HepG2 (cell line): ENCODE measurements around the gene STARD13. TPM values are rescaled to one million over a fixed set of nuclear protein-coding genes. Genes with fewer than 3 reads are reported as not detected.

Experiments
- ATAC-seq: fragments of 200-7000 bp; cut with Tn5 transposase; 3 replicates; pipeline ENCODE4 v1.9.1; 2020; ENCODE audit warnings: mild to moderate bottlenecking, moderate library complexity
- BruUV-seq: library from RNA; stranded (reverse); fragments of 400-500 nt; replicated peaks from 2 replicates; lab custom pipeline; 2021; lab: Mats Ljungman, UMichigan
- CTCF ChIA-PET: fragments of 300-600 bp; formaldehyde crosslinking; extraction: SDS; loops from one replicate; lab custom pipeline; 2021; ENCODE audit warnings: low total read pairs, inconsistent platforms, low intra/inter-chr PET ratio; lab: Yijun Ruan, JAX
- POLR2A ChIA-PET: fragments of 350-600 bp; sonication (Branson Sonifier 250); formaldehyde crosslinking; loops from one replicate; lab custom pipeline; 2020; ENCODE audit warnings: antibody characterized with exemption, inconsistent platforms; lab: Yijun Ruan, JAX
- DNase-seq: peaks from one replicate; pipeline ENCODE4 v3.0.0-alpha.2; 2015; ENCODE audit warnings: low spot score
- FAIRE-seq: peaks from 3 replicates; lab custom pipeline; 2011; peaks lifted over from hg19 to GRCh38; lab: Jason Lieb, UNC
- H2AFZ ChIP-seq: one replicate; pipeline ENCODE4 v1.6.1; 2011; ENCODE audit warnings: low read length, inconsistent platforms
- H3K27ac ChIP-seq: fragments of 300-600 bp; 3 replicates; pipeline ENCODE4 v1.8.0; 2011; ENCODE audit warnings: mixed run types, mild to moderate bottlenecking, mixed read lengths, low read length, inconsistent platforms; ENCODE audit not compliant: insufficient read depth; ENCODE audit errors: extremely low read length
- H3K27me3 ChIP-seq, 2 experiments: fragments of 200-600 bp in 1 of 2; 2 replicates in 1 of 2; 3 replicates in 1 of 2; pipeline versions ENCODE4 v1.6.0 to v1.8.0; 2011; ENCODE audit warnings: low read length in 2 of 2, mild to moderate bottlenecking in 2 of 2, moderate library complexity in 2 of 2, inconsistent platforms in 1 of 2; ENCODE audit not compliant: insufficient read depth in 2 of 2, control insufficient read depth in 1 of 2
- H3K36me3 ChIP-seq, 2 experiments: fragments of 200-600 bp in 1 of 2; replicated peaks in 1 of 2; 2 replicates in 1 of 2; 3 replicates in 1 of 2; pipeline versions ENCODE4 v1.5.1 to v1.8.0; 2011; ENCODE audit warnings: low read length in 2 of 2, inconsistent platforms in 1 of 2; ENCODE audit not compliant: insufficient read depth in 2 of 2, control insufficient read depth in 1 of 2
- H3K4me1 ChIP-seq: 2 replicates; pipeline ENCODE4 v1.5.1; 2012; ENCODE audit warnings: low read length, inconsistent platforms; ENCODE audit not compliant: insufficient read depth
- H3K4me2 ChIP-seq: 2 replicates; pipeline ENCODE4 v1.6.0; 2011; ENCODE audit warnings: low read depth, low read length, inconsistent platforms
- H3K4me3 ChIP-seq, 3 experiments: fragments of 200-600 bp in 1 of 3; sonication (generic), shearing (Covaris generic) in 1 of 3; replicated peaks in 1 of 3; 2 replicates each; pipeline ENCODE4 v1.5.1; 2011 to 2016; ENCODE audit warnings: low read length in 3 of 3, inconsistent platforms in 2 of 3, low read depth in 2 of 3, mild to moderate bottlenecking in 2 of 3, control low read depth in 1 of 3, mixed read lengths in 1 of 3; ENCODE audit not compliant: insufficient read depth in 1 of 3
- H3K79me2 ChIP-seq: one replicate; pipeline ENCODE4 v1.6.1; 2011; ENCODE audit warnings: low read length, inconsistent platforms; ENCODE audit not compliant: insufficient read depth
- H3K9ac ChIP-seq: 2 replicates; pipeline ENCODE4 v1.6.0; 2011; ENCODE audit warnings: mild to moderate bottlenecking, low read depth, low read length, inconsistent platforms; ENCODE audit not compliant: insufficient read depth
- H3K9me3 ChIP-seq: 2 replicates; pipeline ENCODE4 v1.5.1; 2012; ENCODE audit warnings: mild to moderate bottlenecking, low read length
- H4K20me1 ChIP-seq: 2 replicates; pipeline ENCODE4 v1.6.0; 2011; ENCODE audit warnings: inconsistent platforms, mild to moderate bottlenecking, low read length, moderate library complexity; ENCODE audit not compliant: insufficient read depth
- BRD4 ChIP-seq: sonication (generic); formaldehyde crosslinking; IDR thresholded peaks from 2 replicates; pipeline ENCODE4 v1.4.0; 2020; ENCODE audit warnings: missing genetic modification reagents
- GATAD2A ChIP-seq: IDR thresholded peaks from 2 replicates; pipeline ENCODE4 v1.6.1; 2016
- HBP1 ChIP-seq: IDR thresholded peaks from 2 replicates; pipeline ENCODE4 v1.6.1; 2016; ENCODE audit warnings: low read depth, control low read depth
- KDM5B ChIP-seq: sonication (generic); formaldehyde crosslinking; IDR thresholded peaks from 2 replicates; pipeline ENCODE4 v1.4.0; 2020; ENCODE audit warnings: missing genetic modification reagents, mild to moderate bottlenecking, borderline replicate concordance
- MLLT10 ChIP-seq: sonication (generic); formaldehyde crosslinking; IDR thresholded peaks from 2 replicates; pipeline ENCODE4 v1.4.0; 2020; ENCODE audit warnings: missing genetic modification reagents
- RARA ChIP-seq: IDR thresholded peaks from 2 replicates; pipeline ENCODE4 v1.6.1; 2016; ENCODE audit warnings: missing genetic modification reagents, missing compliant biosample characterization
- ZNF562 ChIP-seq: sonication (generic); formaldehyde crosslinking; IDR thresholded peaks from 2 replicates; pipeline ENCODE4 v1.8.0; 2022; ENCODE audit warnings: missing genetic modification reagents, borderline replicate concordance
- ZNF570 ChIP-seq: sonication (generic); formaldehyde crosslinking; IDR thresholded peaks from 2 replicates; pipeline ENCODE4 v1.4.0; 2020; ENCODE audit warnings: mild to moderate bottlenecking, missing genetic modification reagents, borderline replicate concordance
- ZNF737 ChIP-seq: sonication (generic); formaldehyde crosslinking; IDR thresholded peaks from 2 replicates; pipeline ENCODE4 v1.5.0; 2020; ENCODE audit warnings: missing genetic modification reagents, mild to moderate bottlenecking, borderline replicate concordance
- WGBS: methylation state at CpG from one replicate; pipeline ENCODE4 v1.1.6; 2017; ENCODE audit warnings: low lambda C conversion rate; 5-methylcytosine and 5-hydroxymethylcytosine counted together
- in situ Hi-C: cut with HindIII; loops from 2 replicates; pipeline ENCODE4 v1.10.0; 2017; ENCODE audit warnings: low pct_unique_long_range_greater_than_20kb; ENCODE audit not compliant: extremely low pct_ligation_motif_present
- intact Hi-C: fragments of 100-400 bp; cut with micrococcal nuclease; formaldehyde crosslinking; loops from one replicate; pipeline ENCODE4 v1.10.0; 2022; ENCODE audit not compliant: unreplicated experiment
- polyA plus RNA-seq, 8 experiments: library from polyadenylated mRNA; depleted of rRNA in 3 of 8; stranded (reverse) in 7 of 8; unstranded in 1 of 8; fragments of >200 nt; fragmentation: Illumina TruSeq in 4 of 8; extraction: Trizol in 4 of 8; gene quantifications; 2 replicates each; pipeline versions ENCODE4 v1.2.1 to v1.2.3, GENCODE V29; 2011 to 2016; ENCODE audit warnings: low read depth in 4 of 8, missing spikeins in 1 of 8, mixed read lengths in 1 of 8; ENCODE audit not compliant: insufficient read depth in 1 of 8
- total RNA-seq, 5 experiments: library from RNA; depleted of rRNA; stranded (reverse); fragments of >200 nt; fragmentation: Illumina TruSeq; extraction: Trizol; gene quantifications; 2 replicates each; pipeline ENCODE4 v1.2.3, GENCODE V29; 2016; ENCODE audit warnings: low read depth in 1 of 5
- TF ChIP-seq, protein P1 (sequence below): sonication (generic); formaldehyde crosslinking; IDR thresholded peaks from 2 replicates; pipeline ENCODE4 v1.8.0; 2022; ENCODE audit warnings: mild to moderate bottlenecking, missing genetic modification reagents, borderline replicate concordance
- TF ChIP-seq, protein P2 (sequence below): sonication (generic); formaldehyde crosslinking; IDR thresholded peaks from 2 replicates; pipeline ENCODE4 v1.4.0; 2020; ENCODE audit warnings: mild to moderate bottlenecking, low read depth, missing genetic modification reagents
- TF ChIP-seq, protein P3 (sequence below): sonication (generic); formaldehyde crosslinking; conservative IDR thresholded peaks from 2 replicates; pipeline ENCODE4 v1.8.1; 2023; ENCODE audit warnings: missing genetic modification reagents

The STARD13 gene
- total and polyA plus RNA-seq, 2 of the 13 experiments (the other 11 are each of a cell fraction or from before 2014, with no cell fraction given) = 12.8 to 14.3 TPM

DNA sequence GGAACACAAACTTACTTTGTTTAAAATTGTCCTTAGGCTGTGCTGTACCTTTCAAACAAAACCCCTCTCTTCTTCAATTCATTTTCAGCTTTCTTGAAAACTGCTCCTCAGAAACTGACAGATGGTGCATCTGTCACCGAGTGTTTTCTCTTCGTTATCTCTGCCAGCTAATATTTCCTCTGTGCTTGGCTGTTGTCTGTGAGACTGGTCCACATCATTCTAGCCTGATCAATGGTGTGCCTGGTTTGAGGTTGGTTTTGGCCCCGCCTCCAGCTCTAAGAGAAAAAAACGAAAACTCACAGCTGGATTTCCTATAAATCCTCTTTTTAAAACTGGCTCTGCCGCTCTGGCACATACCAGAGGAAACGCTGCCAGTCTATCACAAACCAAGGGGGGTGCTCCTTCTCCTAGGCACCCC lies 79.7 kb downstream of the STARD13 start:
- no TSS peak for BruUV-seq
- no peak overlapping the region for H3K9ac ChIP-seq
- H3K4me3 ChIP-seq = no peak overlapping the region
- no peaks in the 10 kb centered on the region for H3K9me3 ChIP-seq
- H3K27me3 ChIP-seq = no peaks in the 10 kb centered on the region
- H3K79me2 ChIP-seq = peaks cover 37% of the 10 kb centered on the region
- ChIA-PET POLR2A (no interaction called here), CTCF (no interaction called here)
- H2AFZ ChIP-seq = no peak overlapping the region
- intact Hi-C loops = loop anchor here (5.0 kb wide), 2 partner anchors 79 to 559 kb away; no protein-coding TSS in a partner anchor
- in situ Hi-C loops = no loop called here
- no peak for FAIRE-seq
- peaks cover 0 to 15% of the 10 kb centered on the region in 2 experiments; a peak in 3 of 5 replicates for H3K36me3 ChIP-seq
- TF ChIP-seq, protein P1, sequence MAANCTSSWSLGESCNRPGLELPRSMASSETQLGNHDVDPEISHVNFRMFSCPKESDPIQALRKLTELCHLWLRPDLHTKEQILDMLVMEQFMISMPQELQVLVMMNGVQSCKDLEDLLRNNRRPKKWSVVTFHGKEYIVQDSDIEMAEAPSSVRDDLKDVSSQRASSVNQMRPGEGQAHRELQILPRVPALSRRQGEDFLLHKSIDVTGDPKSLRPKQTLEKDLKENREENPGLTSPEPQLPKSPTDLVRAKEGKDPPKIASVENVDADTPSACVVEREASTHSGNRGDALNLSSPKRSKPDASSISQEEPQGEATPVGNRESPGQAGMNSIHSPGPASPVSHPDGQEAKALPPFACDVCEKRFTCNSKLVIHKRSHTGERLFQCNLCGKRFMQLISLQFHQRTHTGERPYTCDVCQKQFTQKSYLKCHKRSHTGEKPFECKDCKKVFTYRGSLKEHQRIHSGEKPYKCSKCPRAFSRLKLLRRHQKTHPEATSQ (CRISPR knock-in tag) = no peak
- TF ChIP-seq MLLT10 (CRISPR knock-in tag) (no peak), RARA (CRISPR knock-in tag) (no peak), BRD4 (CRISPR knock-in tag) (no peak), ZNF562 (CRISPR knock-in tag) (no peak), GATAD2A (CRISPR knock-in tag) (no peak), HBP1 (CRISPR knock-in tag) (no peak), ZNF570 (CRISPR knock-in tag) (no peak), KDM5B (CRISPR knock-in tag) (no peak), ZNF737 (CRISPR knock-in tag) (no peak)
- TF ChIP-seq, protein P2, sequence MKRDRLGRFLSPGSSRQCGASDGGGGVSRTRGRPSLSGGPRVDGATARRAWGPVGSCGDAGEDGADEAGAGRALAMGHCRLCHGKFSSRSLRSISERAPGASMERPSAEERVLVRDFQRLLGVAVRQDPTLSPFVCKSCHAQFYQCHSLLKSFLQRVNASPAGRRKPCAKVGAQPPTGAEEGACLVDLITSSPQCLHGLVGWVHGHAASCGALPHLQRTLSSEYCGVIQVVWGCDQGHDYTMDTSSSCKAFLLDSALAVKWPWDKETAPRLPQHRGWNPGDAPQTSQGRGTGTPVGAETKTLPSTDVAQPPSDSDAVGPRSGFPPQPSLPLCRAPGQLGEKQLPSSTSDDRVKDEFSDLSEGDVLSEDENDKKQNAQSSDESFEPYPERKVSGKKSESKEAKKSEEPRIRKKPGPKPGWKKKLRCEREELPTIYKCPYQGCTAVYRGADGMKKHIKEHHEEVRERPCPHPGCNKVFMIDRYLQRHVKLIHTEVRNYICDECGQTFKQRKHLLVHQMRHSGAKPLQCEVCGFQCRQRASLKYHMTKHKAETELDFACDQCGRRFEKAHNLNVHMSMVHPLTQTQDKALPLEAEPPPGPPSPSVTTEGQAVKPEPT (CRISPR knock-in tag) = no peak
- TF ChIP-seq, protein P3, sequence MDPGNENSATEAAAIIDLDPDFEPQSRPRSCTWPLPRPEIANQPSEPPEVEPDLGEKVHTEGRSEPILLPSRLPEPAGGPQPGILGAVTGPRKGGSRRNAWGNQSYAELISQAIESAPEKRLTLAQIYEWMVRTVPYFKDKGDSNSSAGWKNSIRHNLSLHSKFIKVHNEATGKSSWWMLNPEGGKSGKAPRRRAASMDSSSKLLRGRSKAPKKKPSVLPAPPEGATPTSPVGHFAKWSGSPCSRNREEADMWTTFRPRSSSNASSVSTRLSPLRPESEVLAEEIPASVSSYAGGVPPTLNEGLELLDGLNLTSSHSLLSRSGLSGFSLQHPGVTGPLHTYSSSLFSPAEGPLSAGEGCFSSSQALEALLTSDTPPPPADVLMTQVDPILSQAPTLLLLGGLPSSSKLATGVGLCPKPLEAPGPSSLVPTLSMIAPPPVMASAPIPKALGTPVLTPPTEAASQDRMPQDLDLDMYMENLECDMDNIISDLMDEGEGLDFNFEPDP (CRISPR knock-in tag) = no peak
- 98% methylated on average over 6 of the region's 6 CpGs for WGBS
- peaks cover 33% of the 10 kb centered on the region for H3K4me1 ChIP-seq
- no peak overlapping the region for H3K4me2 ChIP-seq
- ATAC-seq = no peak
- H3K27ac ChIP-seq = no peak overlapping the region
- no peak for DNase-seq
- H4K20me1 ChIP-seq = no peaks in the 10 kb centered on the region
